ENCODE results near the gene FKBP6. TPM values are rescaled to one million over a fixed set of nuclear protein-coding genes. Genes with fewer than 3 reads are reported as not detected.
"Not testable (repeated sequence)": the region's sequence is repeated elsewhere in the genome, so short reads cannot be mapped to it uniquely, and the experiment has no call there.

The FKBP6 gene
- under 1 TPM in 1 of 3 donors, not detected in 2; 0.03 TPM for polyA plus RNA-seq

DNA sequence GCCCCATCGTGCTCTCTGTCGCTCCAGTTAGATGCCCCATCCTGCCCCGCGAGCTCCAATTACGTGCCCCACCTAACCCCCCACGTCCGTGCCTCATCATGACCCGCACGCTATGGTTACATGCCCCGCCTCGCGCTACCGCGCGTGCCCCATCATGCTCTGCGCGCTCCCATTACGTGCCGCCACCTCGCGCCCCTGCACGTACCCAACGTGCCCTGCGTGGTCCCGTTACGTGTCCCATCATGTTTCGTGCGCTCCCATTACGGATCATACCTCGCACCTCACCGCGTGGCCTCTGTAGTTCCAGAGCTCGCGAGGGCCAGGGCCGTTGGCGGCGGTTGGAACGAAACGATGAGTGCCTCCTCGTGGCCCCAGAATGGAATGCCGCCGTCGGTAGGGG, at the start of gene FKBP6, which contains the start of gene TRIM50:
Gene FKBP6, plus strand, starts transcription at position 240 of the 400 bp plus-strand sequence. CDS start 268 bp downstream, outside the sequence.
Gene TRIM50, minus strand, starts transcription at position 161 of the 400 bp plus-strand sequence. CDS start 3,295 bp downstream, outside the sequence.
- H3K27ac ChIP-seq (ENCODE audit: low read depth, low read length): not testable (repeated sequence)
- WGBS, 3 donors: 92 to 95% (median 94%) methylated on average over 39 to 43 of the region's 43 CpGs

DNA sequence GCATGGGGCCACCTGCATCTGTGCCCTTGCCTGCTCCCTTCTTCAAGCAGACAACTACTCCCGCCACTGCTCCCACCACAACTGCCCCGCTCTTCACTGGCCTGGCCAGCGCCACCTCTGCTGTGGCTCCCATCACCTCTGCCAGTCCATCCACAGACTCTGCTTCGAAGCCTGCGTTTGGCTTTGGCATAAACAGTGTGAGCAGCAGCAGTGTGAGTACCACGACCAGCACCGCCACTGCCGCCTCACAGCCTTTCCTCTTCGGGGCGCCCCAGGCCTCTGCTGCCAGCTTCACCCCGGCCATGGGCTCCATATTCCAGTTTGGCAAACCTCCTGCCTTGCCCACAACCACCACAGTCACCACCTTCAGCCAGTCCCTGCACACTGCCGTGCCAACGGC, 30.7 kb upstream of the FKBP6 start:
- WGBS, 3 donors: no CpG with 5 or more reads among the region's 13 CpGs
- H3K27ac ChIP-seq (ENCODE audit: low read depth, low read length): not testable (repeated sequence)

GRCh38 chr7:73297706-73298105, 30.3 kb upstream of the FKBP6 start:
- not testable (repeated sequence) for H3K27ac ChIP-seq (ENCODE audit: low read depth, low read length)

GRCh38 chr7:73299812-73300211, 28.1 kb upstream of the FKBP6 start:
- H3K27ac ChIP-seq (ENCODE audit: low read depth, low read length): not testable (repeated sequence)
- WGBS, 3 donors: 9 to 81% (median 13%) methylated on average over 6 to 8 of the region's 12 CpGs

More at GRCh38 chr7:73297706-73298105, 30.3 kb upstream of the FKBP6 start:
- 85 to 97% (median 94%) methylated on average over 15 to 26 of the region's 27 CpGs for WGBS, 3 donors

- 72 to 87% (median 81%) methylated on average over 9 of the region's 14 CpGs for WGBS, 3 donors
- not testable (repeated sequence) for H3K27ac ChIP-seq (ENCODE audit: low read depth, low read length)
Observed at GRCh38 chr7:73301108-73301507, 26.9 kb upstream of the FKBP6 start.

DNA sequence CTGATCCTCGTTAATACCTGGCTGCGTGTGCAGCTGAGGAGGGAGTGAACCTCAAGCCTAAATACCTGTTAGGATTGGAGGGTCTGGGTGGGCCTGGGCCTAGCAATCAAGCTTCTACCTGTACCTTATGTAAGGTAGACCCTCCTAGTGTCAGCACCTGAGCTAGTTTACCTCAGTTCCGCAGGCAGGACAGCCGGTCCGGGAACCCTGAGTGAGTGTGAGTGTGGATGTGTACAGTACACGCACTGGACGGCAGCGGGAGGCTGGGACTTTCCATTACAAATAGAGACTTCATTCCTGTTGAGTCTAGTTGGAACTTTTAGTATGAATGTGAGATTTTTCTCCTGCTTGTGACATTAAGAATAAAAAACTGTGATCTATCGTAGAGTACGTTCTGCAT, 25.1 kb upstream of the FKBP6 start:
- not testable (repeated sequence) for H3K27ac ChIP-seq (ENCODE audit: low read depth, low read length)
- 90 to 96% (median 92%) methylated on average over 10 of the region's 10 CpGs for WGBS, 3 donors

- 88 to 93% (median 91%) methylated on average over 24 to 26 of the region's 26 CpGs for WGBS, 3 donors
- no peak overlapping the region for H3K27ac ChIP-seq (ENCODE audit: low read depth, low read length)
Observed at GRCh38 chr7:73303546-73303945, 24.4 kb upstream of the FKBP6 start.

GRCh38 chr7:73304071-73304470, 23.9 kb upstream of the FKBP6 start:
- WGBS, 3 donors: 84 to 97% (median 90%) methylated on average over 14 of the region's 14 CpGs
- no peak overlapping the region for H3K27ac ChIP-seq (ENCODE audit: low read depth, low read length)

DNA sequence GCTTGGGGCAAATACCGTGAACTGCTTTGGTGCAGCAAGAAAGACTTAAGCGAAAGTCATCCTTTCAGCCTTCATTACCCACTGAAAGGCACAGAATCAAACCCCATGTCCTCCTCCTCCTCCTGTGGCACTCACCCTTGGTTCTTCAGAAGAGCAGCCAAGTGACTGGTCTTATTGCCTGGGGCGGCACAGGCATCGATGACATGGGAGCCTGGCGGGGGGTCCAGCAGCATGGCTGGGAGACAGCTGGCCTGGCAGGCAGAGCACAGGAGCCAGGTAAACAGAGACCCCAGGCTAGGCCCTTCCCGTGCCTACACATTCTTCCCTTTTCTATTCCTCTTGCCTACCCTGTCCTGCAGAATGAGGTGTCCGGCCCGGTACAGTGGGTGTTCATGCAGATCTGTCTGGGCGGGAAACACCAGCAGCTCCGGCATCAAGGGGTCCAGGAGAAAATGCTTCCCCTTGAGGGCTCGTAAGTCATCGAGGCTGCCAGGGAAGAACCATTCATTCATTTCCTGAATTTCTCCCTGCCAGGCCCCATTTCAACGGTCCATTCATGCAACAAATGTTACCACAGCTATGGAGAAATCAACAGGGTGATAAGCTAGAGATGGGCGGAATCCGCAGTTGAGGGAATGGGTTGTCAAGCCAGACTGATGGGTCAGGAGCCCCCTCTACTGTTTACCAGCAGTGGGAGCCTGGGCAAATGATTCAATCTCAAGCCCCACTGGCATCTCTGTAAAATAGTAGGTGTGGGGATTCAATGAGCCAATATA, 23.2 kb upstream of the FKBP6 start:
- H3K27ac ChIP-seq (ENCODE audit: low read depth, low read length): not testable (repeated sequence)
- WGBS, 3 donors: 69 to 88% (median 73%) methylated on average over 10 to 12 of the region's 15 CpGs

DNA sequence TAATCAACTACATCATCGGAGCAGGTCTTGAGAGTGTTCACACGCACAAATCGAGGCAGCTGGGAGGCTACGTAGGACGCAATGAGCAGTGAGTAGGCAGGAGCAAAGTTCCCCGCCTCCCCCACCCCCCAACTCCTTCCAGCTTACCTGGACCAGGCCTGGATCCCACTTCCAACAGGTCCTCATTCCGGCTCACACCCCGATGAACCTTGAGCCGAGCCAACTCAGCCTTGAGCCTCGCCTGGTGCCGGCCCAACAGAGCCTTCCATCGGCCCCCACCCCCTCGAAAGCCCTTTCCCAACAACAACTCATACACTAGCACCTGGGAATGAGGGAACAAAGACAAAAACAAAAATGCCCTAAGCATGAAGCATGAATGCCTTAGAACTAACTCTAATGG, 20.5 kb upstream of the FKBP6 start:
- whole genome bisulfite sequencing, 3 donors: 84 to 94% (median 89%) methylated on average over 13 of the region's 13 CpGs
- no peak overlapping the region for H3K27ac ChIP-seq (ENCODE audit: low read depth, low read length)

DNA sequence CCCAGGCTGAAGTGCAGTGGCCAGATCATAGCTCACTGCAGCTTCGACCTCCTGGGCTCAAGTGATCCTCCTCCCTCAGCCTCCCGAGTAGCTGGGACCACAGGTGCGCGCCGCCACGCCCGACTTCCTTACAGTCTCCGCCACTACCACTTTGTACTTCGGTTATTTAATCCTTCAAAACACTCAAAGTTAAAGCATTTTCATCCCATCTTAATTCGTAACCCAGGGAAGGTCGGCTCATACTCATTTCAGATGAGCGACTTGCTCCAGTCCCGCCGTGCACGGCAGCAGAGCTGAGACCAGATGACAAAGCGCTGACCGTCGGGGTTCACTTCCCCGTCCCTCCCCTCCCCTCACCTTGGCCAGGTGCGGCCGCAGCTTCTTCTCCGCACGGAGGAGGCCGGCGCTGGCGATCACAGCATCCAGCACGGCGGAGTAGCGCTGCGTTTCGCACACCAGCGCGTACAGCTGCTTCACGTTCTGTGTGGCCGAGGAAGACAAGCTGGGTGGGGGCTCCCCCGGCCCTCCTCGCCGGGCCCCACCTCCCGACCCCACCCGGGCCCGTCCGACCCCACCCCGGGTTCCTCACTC, 19.8 kb upstream of the FKBP6 start:
- 9 to 16% (median 12%) methylated on average over 41 to 43 of the region's 43 CpGs for WGBS, 3 donors
- no peak overlapping the region for H3K27ac ChIP-seq (ENCODE audit: low read depth, low read length)

DNA sequence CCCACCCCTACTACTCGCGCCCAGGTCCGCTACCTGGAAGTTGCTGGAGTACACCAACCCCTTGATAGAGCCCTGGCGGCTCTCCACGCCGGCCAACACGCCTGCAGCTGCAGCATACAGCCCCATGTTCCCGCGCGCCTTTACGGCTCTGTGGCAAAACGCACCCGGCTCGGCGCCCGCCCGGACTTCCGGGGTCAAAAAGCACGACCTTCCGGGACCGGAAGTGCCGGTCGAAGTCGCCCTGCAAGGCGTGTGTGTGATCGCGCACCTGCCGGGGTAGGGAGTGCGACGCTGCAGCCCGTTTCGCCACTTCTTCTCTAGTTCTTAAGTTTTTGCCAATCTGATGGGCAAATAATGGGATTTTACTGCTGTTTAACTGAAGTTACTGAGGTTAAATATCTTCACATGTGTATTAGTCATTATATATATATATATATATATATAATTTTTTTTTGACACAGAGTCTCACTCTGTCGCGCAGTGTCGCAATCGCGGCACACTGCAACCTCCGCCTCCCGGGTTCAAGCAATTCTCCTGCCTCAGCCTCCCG, 19.2 kb upstream of the FKBP6 start, which contains the start of gene NSUN5:
Gene NSUN5, minus strand, starts transcription at position 162 of the 550 bp plus-strand sequence. Its CDS starts 36 bp downstream, at position 126.
- 11 to 13% (median 13%) methylated on average over 40 of the region's 40 CpGs for WGBS, 3 donors
- H3K27ac ChIP-seq (ENCODE audit: low read depth, low read length): no peak within 1 kb of the TSS

GRCh38 chr7:73311421-73311820, 16.5 kb upstream of the FKBP6 start:
- H3K27ac ChIP-seq (ENCODE audit: low read depth, low read length): not testable (repeated sequence)
- WGBS, 3 donors: 89 to 90% (median 90%) methylated on average over 5 to 7 of the region's 7 CpGs

- WGBS, 3 donors: 93 to 94% (median 94%) methylated on average over 47 to 48 of the region's 48 CpGs
- no peak overlapping the region for H3K27ac ChIP-seq (ENCODE audit: low read depth, low read length)
Observed at GRCh38 chr7:73312831-73313520, 15.0 kb upstream of the FKBP6 start.

GRCh38 chr7:73313521-73313906, 14.4 kb upstream of the FKBP6 start:
- no peak overlapping the region for H3K27ac ChIP-seq (ENCODE audit: low read depth, low read length)
- WGBS, 3 donors: 79 to 89% (median 85%) methylated on average over 4 of the region's 4 CpGs

GRCh38 chr7:73314271-73314670, 13.7 kb upstream of the FKBP6 start:
- WGBS, 3 donors: 80 to 87% (median 81%) methylated on average over 5 of the region's 5 CpGs

GRCh38 chr7:73316521-73316920, 11.4 kb upstream of the FKBP6 start:
- 79 to 90% (median 85%) methylated on average over 9 of the region's 9 CpGs for WGBS, 3 donors
- H3K27ac ChIP-seq (ENCODE audit: low read depth, low read length): no peak overlapping the region

More at GRCh38 chr7:73314271-73314670, 13.7 kb upstream of the FKBP6 start:
- H3K27ac ChIP-seq (ENCODE audit: low read depth, low read length): no peak overlapping the region

DNA sequence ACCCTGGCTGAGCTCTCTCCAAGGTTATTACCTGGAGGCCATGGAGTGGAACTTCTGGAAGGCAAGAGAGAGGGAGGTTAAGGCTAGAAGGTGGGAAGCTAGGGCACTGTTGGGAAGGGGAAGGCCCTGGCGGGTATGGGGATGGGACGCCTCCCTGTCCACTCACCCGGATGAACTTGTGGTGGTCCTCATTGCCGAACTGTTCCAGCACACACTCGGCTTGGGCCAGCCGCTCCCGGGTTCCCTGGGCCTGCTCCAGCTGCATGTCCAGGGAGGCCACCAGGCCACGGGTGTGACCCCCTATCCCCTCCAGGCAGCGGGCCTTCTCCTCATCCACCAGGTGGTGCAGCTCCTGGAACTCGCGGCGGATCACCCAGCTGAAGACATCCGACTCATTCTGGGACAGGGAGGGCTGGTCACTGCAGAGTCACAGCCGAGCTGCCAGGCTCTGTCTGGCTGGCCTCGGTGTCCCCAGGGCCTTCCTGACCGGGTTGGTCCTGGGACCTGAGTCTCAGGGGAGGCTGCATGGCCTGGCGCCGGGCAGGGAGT, 9.2 kb upstream of the FKBP6 start:
- H3K27ac ChIP-seq (ENCODE audit: low read depth, low read length): not testable (repeated sequence)
- WGBS, 3 donors: 81 to 86% (median 81%) methylated on average over 14 to 16 of the region's 18 CpGs
